CD4-positive, alpha-beta memory T cell (primary cell): ENCODE data around the gene ASB9. TPM values are rescaled to one million over a fixed set of nuclear protein-coding genes. Genes with fewer than 3 reads are reported as not detected.

ENCODE experiments used
- CTCF ChIA-PET: fragments of 350-600 bp; sonication (Branson Sonifier 250); formaldehyde crosslinking; loops from one replicate; lab custom pipeline; 2021; ENCODE audit warnings: inconsistent platforms; ENCODE audit not compliant: partially characterized antibody; lab: Charles Lee
- POLR2A ChIA-PET: fragments of 350-600 bp; sonication (Branson Sonifier 250); formaldehyde crosslinking; loops from one replicate; lab custom pipeline; 2021; ENCODE audit not compliant: partially characterized antibody; lab: Charles Lee
- DNase-seq, 5 donors: peaks; one replicate each; pipeline versions ENCODE4 v3.0.0 to v3.0.0-alpha.2; 2020 to 2022; ENCODE audit warnings: mixed read lengths in 1 of 5
- H3K27ac ChIP-seq: one replicate; pipeline ENCODE4 v1.7.0; 2013; ENCODE audit warnings: low read depth, low read length
- H3K27me3 ChIP-seq: 2 replicates; pipeline ENCODE4 v1.7.0; 2013; ENCODE audit warnings: mild to moderate bottlenecking, low read length, moderate library complexity; ENCODE audit not compliant: insufficient read depth
- H3K36me3 ChIP-seq: 2 replicates; pipeline ENCODE4 v1.7.0; 2013; ENCODE audit warnings: mild to moderate bottlenecking, low read length, moderate library complexity; ENCODE audit not compliant: insufficient read depth
- H3K4me1 ChIP-seq: 2 replicates; pipeline ENCODE4 v1.7.0; 2013; ENCODE audit warnings: mild to moderate bottlenecking, low read length, moderate library complexity; ENCODE audit not compliant: insufficient read depth
- H3K4me3 ChIP-seq, 2 donors: one replicate each; pipeline ENCODE4 v1.7.0; 2013; ENCODE audit warnings: low read length in 2 of 2, mild to moderate bottlenecking in 1 of 2
- H3K9me3 ChIP-seq, 2 donors: one replicate each; pipeline ENCODE4 v1.7.0; 2013; ENCODE audit warnings: low read length in 2 of 2, control low read depth in 1 of 2; ENCODE audit not compliant: control insufficient read depth in 1 of 2
- H3K27ac Mint-ChIP-seq, 7 donors: one replicate each; pipeline ENCODE4 v1.8.0; 2020 to 2021; ENCODE audit warnings: mixed read lengths in 7 of 7, mild to moderate bottlenecking in 6 of 7, inconsistent platforms in 3 of 7, moderate library complexity in 3 of 7
- H3K27me3 Mint-ChIP-seq, 2 donors: one replicate each; pipeline ENCODE4 v1.8.0; 2020 to 2021; ENCODE audit warnings: mixed read lengths in 2 of 2
- H3K36me3 Mint-ChIP-seq, 2 donors: one replicate each; pipeline ENCODE4 v1.8.0; 2020 to 2021; ENCODE audit warnings: mixed read lengths in 2 of 2, inconsistent platforms in 1 of 2, mild to moderate bottlenecking in 1 of 2
- H3K4me1 Mint-ChIP-seq, 4 donors: one replicate each; pipeline ENCODE4 v1.8.0; 2020 to 2021; ENCODE audit warnings: mixed read lengths in 4 of 4, mild to moderate bottlenecking in 1 of 4
- H3K4me3 Mint-ChIP-seq, 8 donors: one replicate each; pipeline ENCODE4 v1.8.0; 2020 to 2021; ENCODE audit warnings: mixed read lengths in 8 of 8, mild to moderate bottlenecking in 7 of 8, moderate library complexity in 6 of 8, inconsistent platforms in 3 of 8
- H3K9me3 Mint-ChIP-seq, 8 donors: one replicate each; pipeline ENCODE4 v1.8.0; 2020 to 2021; ENCODE audit warnings: mixed read lengths in 8 of 8, mild to moderate bottlenecking in 5 of 8, inconsistent platforms in 3 of 8, moderate library complexity in 1 of 8
- intact Hi-C: fragments of 100-400 bp; cut with micrococcal nuclease; formaldehyde crosslinking; loops from one replicate; pipeline ENCODE4 v1.15.1; 2023
- polyA plus RNA-seq, 2 donors: library from polyadenylated mRNA; unstranded; fragments of 300-500 nt; fragmentation: Illumina TruSeq; gene quantifications; one replicate each; pipeline ENCODE4 v1.2.3, GENCODE V29; 2021
- total RNA-seq, 2 experiments: library from RNA; stranded (reverse); gene quantifications; one replicate each; pipeline ENCODE4 v1.2.3, GENCODE V29; 2021

Gene ASB9
- total and polyA plus RNA-seq, 4 experiments from 2014 or later: 0.73 TPM; not detected in 3

- no peaks in the 10 kb centered on the region for H3K27me3 Mint-ChIP-seq
- Histone ChIP-seq H3K27ac (no peak overlapping the region), H3K27me3 (no peaks in the 10 kb centered on the region), H3K4me1 (no peaks in the 10 kb centered on the region), H3K4me3 (no peak overlapping the region), H3K36me3 (no peaks in the 10 kb centered on the region), H3K9me3 (no peaks in the 10 kb centered on the region)
- POLR2A ChIA-PET: no interaction called here
- no peak overlapping the region for H3K4me3 Mint-ChIP-seq
- intact Hi-C loops: loop anchor here (2.0 kb wide), 1 partner anchor 167 kb away; no protein-coding TSS in a partner anchor
- peaks cover 0 to 11% (median 4%) of the 10 kb centered on the region in 4 donors for H3K4me1 Mint-ChIP-seq
- H3K9me3 Mint-ChIP-seq: no peaks in the 10 kb centered on the region
- H3K36me3 Mint-ChIP-seq: no peaks in the 10 kb centered on the region
- no peak for DNase-seq
- CTCF ChIA-PET: interaction anchor here (1.0 to 1.6 kb wide), 2 partner anchors 11 to 14 kb away, joined by 3 to 4 read pairs; no protein-coding TSS in a partner anchor
- no peak overlapping the region for H3K27ac Mint-ChIP-seq
Measured at GRCh38 chrX:15301924-15302323, 32.0 kb upstream of the ASB9 start.

GRCh38 chrX:15299941-15300851 is 30.3 kb upstream of the ASB9 start:
- Histone ChIP-seq H3K27me3 (no peaks in the 10 kb centered on the region), H3K4me1 (no peaks in the 10 kb centered on the region), H3K27ac (no peak overlapping the region), H3K36me3 (no peaks in the 10 kb centered on the region), H3K9me3 (no peaks in the 10 kb centered on the region), H3K4me3 (no peak overlapping the region)
- H3K27ac Mint-ChIP-seq: no peak overlapping the region
- intact Hi-C loops: loop anchor here (2.0 kb wide), 1 partner anchor 169 kb away; no protein-coding TSS in a partner anchor
- no peaks in the 10 kb centered on the region for H3K9me3 Mint-ChIP-seq
- no peaks in the 10 kb centered on the region for H3K36me3 Mint-ChIP-seq
- H3K4me1 Mint-ChIP-seq: peaks cover 0 to 11% (median 4%) of the 10 kb centered on the region in 4 donors
- ChIA-PET CTCF (interaction anchor here (0.8 to 1.6 kb wide), 5 partner anchors 8 to 167 kb away, joined by 3 to 4 read pairs (median 3); no protein-coding TSS in a partner anchor), POLR2A (no interaction called here)
- no peaks in the 10 kb centered on the region for H3K27me3 Mint-ChIP-seq
- DNase-seq: peak in 2 of 5 donors; percentile 3 to 6
- H3K4me3 Mint-ChIP-seq: no peak overlapping the region

- H3K27ac Mint-ChIP-seq: no peak overlapping the region
- no peak for DNase-seq
- no peak overlapping the region for H3K4me3 Mint-ChIP-seq
- ChIA-PET CTCF (interaction anchor here (1.3 to 1.6 kb wide), 2 partner anchors 16 to 168 kb away, joined by 3 read pairs; no protein-coding TSS in a partner anchor), POLR2A (no interaction called here)
- Histone ChIP-seq H3K4me1 (no peaks in the 10 kb centered on the region), H3K4me3 (no peak overlapping the region), H3K36me3 (no peaks in the 10 kb centered on the region), H3K27ac (no peak overlapping the region), H3K27me3 (no peaks in the 10 kb centered on the region), H3K9me3 (no peaks in the 10 kb centered on the region)
- H3K4me1 Mint-ChIP-seq: peaks cover 0 to 11% (median 4%) of the 10 kb centered on the region in 4 donors
- no peaks in the 10 kb centered on the region for H3K36me3 Mint-ChIP-seq
- no peaks in the 10 kb centered on the region for H3K27me3 Mint-ChIP-seq
- no peaks in the 10 kb centered on the region for H3K9me3 Mint-ChIP-seq
- intact Hi-C loops: no loop called here
Measured at GRCh38 chrX:15298780-15299179, 28.9 kb upstream of the ASB9 start.

GRCh38 chrX:15298201-15298600 is 28.3 kb upstream of the ASB9 start:
- Mint-ChIP-seq H3K4me1 (peaks cover 0 to 11% (median 4%) of the 10 kb centered on the region in 4 donors), H3K9me3 (no peaks in the 10 kb centered on the region), H3K27ac (no peak overlapping the region), H3K4me3 (no peak overlapping the region), H3K27me3 (no peaks in the 10 kb centered on the region), H3K36me3 (no peaks in the 10 kb centered on the region)
- POLR2A ChIA-PET: no interaction called here
- H3K36me3 ChIP-seq: no peaks in the 10 kb centered on the region
- no peak overlapping the region for H3K4me3 ChIP-seq
- no peaks in the 10 kb centered on the region for H3K27me3 ChIP-seq
- H3K27ac ChIP-seq: no peak overlapping the region
- intact Hi-C loops: no loop called here
- CTCF ChIA-PET: interaction anchor here (1.3 kb wide), 1 partner anchor 15 kb away, joined by 3 read pairs; no protein-coding TSS in a partner anchor
- DNase-seq: no peak
- H3K9me3 ChIP-seq: no peaks in the 10 kb centered on the region
- no peaks in the 10 kb centered on the region for H3K4me1 ChIP-seq

- Mint-ChIP-seq H3K27ac (no peak overlapping the region), H3K36me3 (no peaks in the 10 kb centered on the region), H3K4me3 (no peak overlapping the region), H3K9me3 (no peaks in the 10 kb centered on the region), H3K27me3 (no peaks in the 10 kb centered on the region), H3K4me1 (peaks cover 0 to 11% (median 2%) of the 10 kb centered on the region in 4 donors)
- ChIA-PET CTCF (no interaction called here), POLR2A (no interaction called here)
- no peak for DNase-seq
- intact Hi-C loops: no loop called here
- Histone ChIP-seq H3K27ac (no peak overlapping the region), H3K9me3 (no peaks in the 10 kb centered on the region), H3K27me3 (no peaks in the 10 kb centered on the region), H3K36me3 (no peaks in the 10 kb centered on the region), H3K4me1 (no peaks in the 10 kb centered on the region), H3K4me3 (no peak overlapping the region)
Measured at GRCh38 chrX:15293451-15293850, 23.6 kb upstream of the ASB9 start.

- no peak for DNase-seq
- H3K4me1 Mint-ChIP-seq: peaks cover 0 to 7% (median under 1%) of the 10 kb centered on the region in 4 donors
- Histone ChIP-seq H3K9me3 (no peaks in the 10 kb centered on the region), H3K4me1 (no peaks in the 10 kb centered on the region), H3K27ac (no peak overlapping the region), H3K36me3 (no peaks in the 10 kb centered on the region), H3K4me3 (no peak overlapping the region), H3K27me3 (no peaks in the 10 kb centered on the region)
- H3K36me3 Mint-ChIP-seq: no peaks in the 10 kb centered on the region
- POLR2A ChIA-PET: no interaction called here
- intact Hi-C loops: no loop called here
- H3K9me3 Mint-ChIP-seq: no peaks in the 10 kb centered on the region
- CTCF ChIA-PET: no interaction called here
- H3K27ac Mint-ChIP-seq: no peak overlapping the region
- H3K27me3 Mint-ChIP-seq: no peaks in the 10 kb centered on the region
- H3K4me3 Mint-ChIP-seq: no peak overlapping the region
Measured at GRCh38 chrX:15292861-15293260, 23.0 kb upstream of the ASB9 start.

GRCh38 chrX:15277604-15278003 is 7.7 kb upstream of the ASB9 start:
- no peaks in the 10 kb centered on the region for H3K27me3 ChIP-seq
- Mint-ChIP-seq H3K9me3 (peaks cover 0 to 9% (median 0%) of the 10 kb centered on the region in 8 donors), H3K36me3 (no peaks in the 10 kb centered on the region), H3K27me3 (peaks cover 0 to 3% of the 10 kb centered on the region in 2 donors), H3K4me1 (no peaks in the 10 kb centered on the region), H3K27ac (no peak overlapping the region), H3K4me3 (no peak overlapping the region)
- ChIA-PET POLR2A (no interaction called here), CTCF (no interaction called here)
- H3K4me1 ChIP-seq: no peaks in the 10 kb centered on the region
- H3K9me3 ChIP-seq: no peaks in the 10 kb centered on the region
- no peak overlapping the region for H3K27ac ChIP-seq
- no peak overlapping the region for H3K4me3 ChIP-seq
- DNase-seq: no peak
- no peaks in the 10 kb centered on the region for H3K36me3 ChIP-seq
- intact Hi-C loops: no loop called here
